A673 (cell line): ENCODE results near the gene CXCR2.

Source experiments
- CTCF ChIP-seq: fragments of 300-800, 200-600 bp; sonication (generic); conservative IDR thresholded peaks from 2 replicates; pipeline ENCODE4 v1.5.1; 2017; ENCODE audit warnings: low read depth, mild to moderate bottlenecking, antibody characterized with exemption, low read length, moderate library complexity, mixed read lengths
- EZH2 ChIP-seq: fragments of 200-600 bp; sonication (generic); IDR thresholded peaks from 2 replicates; pipeline ENCODE4 v1.6.1; 2017; ENCODE audit warnings: borderline replicate concordance, low read depth, mild to moderate bottlenecking, mixed read lengths, antibody characterized with exemption, low read length; ENCODE audit not compliant: poor library complexity, severe bottlenecking

DNA sequence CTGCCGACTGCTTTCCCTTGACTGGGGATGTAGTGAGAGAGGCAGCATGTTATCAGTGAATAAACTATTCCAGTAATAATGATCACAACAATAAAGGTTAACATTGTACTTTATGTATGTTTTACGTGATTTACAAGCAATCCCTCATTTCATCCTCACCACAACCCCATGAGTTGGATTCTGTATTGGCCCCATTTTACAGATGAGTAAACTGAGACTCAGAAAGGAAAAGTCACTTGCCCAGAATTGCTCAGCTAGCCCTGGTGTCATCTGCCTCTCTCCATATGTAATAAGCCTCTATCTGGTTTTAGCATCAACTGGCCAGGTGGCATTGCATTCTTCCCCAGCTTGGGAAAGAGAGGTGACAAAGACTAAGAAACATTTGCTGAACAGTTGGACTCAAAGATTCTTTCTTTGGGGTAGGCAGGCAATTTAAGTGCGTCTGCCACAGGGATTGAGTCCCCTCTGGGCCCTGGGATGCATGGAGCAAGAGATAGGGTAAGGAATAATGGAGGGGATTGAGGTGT, 2.2 kb downstream of the CXCR2 start:
- TF ChIP-seq CTCF (no peak), EZH2 (no peak)
